Stimulated activated CD4-positive, alpha-beta T cell treated with anti-CD3 and anti-CD28 coated beads, TNF-alpha, amount 100 ng/mL, for 4 hours (primary cell): ENCODE results near the gene CLIP2.
"Not testable (repeated sequence)": the region's sequence is repeated elsewhere in the genome, so short reads cannot be mapped to it uniquely, and the experiment has no call there.

Source experiments
- DNase-seq, 3 experiments: peaks; one replicate each; pipeline ENCODE4 v3.0.0-alpha.2; 2020; ENCODE audit warnings: low read depth in 3 of 3

Gene CLIP2

GRCh38 chr7:74430961-74431466 is 141.8 kb downstream of the CLIP2 start:
- no peak for DNase-seq

- DNase-seq: not testable (repeated sequence)
Measured at GRCh38 chr7:74437291-74437571, 148.0 kb downstream of the CLIP2 start.

GRCh38 chr7:74438327-74438726 is 149.1 kb downstream of the CLIP2 start:
- DNase-seq: no peak

- no peak for DNase-seq
Measured at GRCh38 chr7:74439541-74439940, 150.3 kb downstream of the CLIP2 start.

GRCh38 chr7:74440143-74440542 is 150.9 kb downstream of the CLIP2 start:
- not testable (repeated sequence) for DNase-seq

GRCh38 chr7:74441801-74442200 is 152.6 kb downstream of the CLIP2 start:
- DNase-seq: no peak

- no peak for DNase-seq
Measured at GRCh38 chr7:74443543-74444247, 154.5 kb downstream of the CLIP2 start.

- no peak for DNase-seq
Measured at GRCh38 chr7:74449144-74449543, 159.9 kb downstream of the CLIP2 start.

- peak in 2 of 3 experiments; percentile 47 for DNase-seq
Measured at GRCh38 chr7:74449809-74450397, 160.7 kb downstream of the CLIP2 start.

GRCh38 chr7:74452748-74453321 is 163.6 kb downstream of the CLIP2 start:
- peak in 1 of 3 experiments; percentile 35 for DNase-seq

GRCh38 chr7:74453322-74454011 is 164.3 kb downstream of the CLIP2 start, which contains the start of gene GTF2IRD1:
Gene GTF2IRD1 (plus strand): TSS chr7:74453906. CDS start chr7:74508081, 54,175 bp downstream.
- DNase-seq: no peak

- no peak for DNase-seq
Measured at GRCh38 chr7:74454021-74454924, 165.1 kb downstream of the CLIP2 start.

- DNase-seq: no peak
Measured at GRCh38 chr7:74454925-74455288, 165.7 kb downstream of the CLIP2 start.

- DNase-seq: no peak
Measured at GRCh38 chr7:74455291-74455804, 166.1 kb downstream of the CLIP2 start.
